HL-60 (cell line): ENCODE results near the gene GRK5.

Experiments used
- CTCF ChIP-seq: IDR thresholded peaks from one replicate; pipeline ENCODE4 v1.5.1; 2011; ENCODE audit warnings: low read length, control low read depth, inconsistent platforms; ENCODE audit not compliant: insufficient read depth
- GABPA ChIP-seq: IDR thresholded peaks from 2 replicates; pipeline ENCODE4 v1.6.1; 2012; ENCODE audit warnings: low read depth
- POLR2AphosphoS5 ChIP-seq: IDR thresholded peaks from 2 replicates; pipeline ENCODE4 v1.6.1; 2012; ENCODE audit warnings: low read depth
- REST ChIP-seq: IDR thresholded peaks from 2 replicates; pipeline ENCODE4 v1.6.1; 2012; ENCODE audit warnings: low read depth; ENCODE audit not compliant: insufficient replicate concordance

- TF ChIP-seq CTCF: no peak
- TF ChIP-seq POLR2AphosphoS5: no peak
- no peak for TF ChIP-seq GABPA
- TF ChIP-seq REST: no peak
Measured at GRCh38 chr10:119478111-119478802, 270.9 kb downstream of the GRK5 start.
